SK-N-SH (cell line): ENCODE results near the gene S1PR3.

Source experiments
- CHD2 ChIP-seq: fragments of 150-350 bp; IDR thresholded peaks from 2 replicates; pipeline ENCODE4 v1.6.1; 2018; ENCODE audit warnings: low read length; ENCODE audit not compliant: partially characterized antibody
- ELF1 ChIP-seq: IDR thresholded peaks from 2 replicates; pipeline ENCODE4 v1.4.0; 2012
- EP300 ChIP-seq, 2 experiments: IDR thresholded peaks; 2 replicates each; pipeline versions ENCODE4 v1.4.0 to v1.6.1; 2012; ENCODE audit warnings: borderline replicate concordance in 1 of 2, low read depth in 1 of 2, low read length in 1 of 2
- GATA2 ChIP-seq: sonication (generic); formaldehyde crosslinking; IDR thresholded peaks from 2 replicates; pipeline ENCODE4 v1.5.0; 2020; ENCODE audit warnings: mild to moderate bottlenecking, missing genetic modification reagents
- NRF1 ChIP-seq: IDR thresholded peaks from 2 replicates; pipeline ENCODE4 v1.6.1; 2012; ENCODE audit warnings: low read depth, mild to moderate bottlenecking, low read length
- POLR2AphosphoS5 ChIP-seq: IDR thresholded peaks from 2 replicates; pipeline ENCODE4 v1.6.1; 2012; ENCODE audit warnings: low read depth, low read length
- TEAD4 ChIP-seq: IDR thresholded peaks from 2 replicates; pipeline ENCODE4 v1.4.0; 2012; ENCODE audit warnings: mild to moderate bottlenecking, borderline replicate concordance; ENCODE audit not compliant: insufficient read depth
- TF ChIP-seq, protein P1 (sequence below): fragments of 200-600 bp; sonication (generic); IDR thresholded peaks from 2 replicates; pipeline ENCODE4 v1.6.1; 2017; ENCODE audit warnings: antibody characterized with exemption, mild to moderate bottlenecking, moderate library complexity
- TF ChIP-seq, protein P2 (sequence below): IDR thresholded peaks from 2 replicates; pipeline ENCODE4 v1.6.1; 2012; ENCODE audit warnings: mild to moderate bottlenecking, low read depth, low read length, moderate library complexity

DNA sequence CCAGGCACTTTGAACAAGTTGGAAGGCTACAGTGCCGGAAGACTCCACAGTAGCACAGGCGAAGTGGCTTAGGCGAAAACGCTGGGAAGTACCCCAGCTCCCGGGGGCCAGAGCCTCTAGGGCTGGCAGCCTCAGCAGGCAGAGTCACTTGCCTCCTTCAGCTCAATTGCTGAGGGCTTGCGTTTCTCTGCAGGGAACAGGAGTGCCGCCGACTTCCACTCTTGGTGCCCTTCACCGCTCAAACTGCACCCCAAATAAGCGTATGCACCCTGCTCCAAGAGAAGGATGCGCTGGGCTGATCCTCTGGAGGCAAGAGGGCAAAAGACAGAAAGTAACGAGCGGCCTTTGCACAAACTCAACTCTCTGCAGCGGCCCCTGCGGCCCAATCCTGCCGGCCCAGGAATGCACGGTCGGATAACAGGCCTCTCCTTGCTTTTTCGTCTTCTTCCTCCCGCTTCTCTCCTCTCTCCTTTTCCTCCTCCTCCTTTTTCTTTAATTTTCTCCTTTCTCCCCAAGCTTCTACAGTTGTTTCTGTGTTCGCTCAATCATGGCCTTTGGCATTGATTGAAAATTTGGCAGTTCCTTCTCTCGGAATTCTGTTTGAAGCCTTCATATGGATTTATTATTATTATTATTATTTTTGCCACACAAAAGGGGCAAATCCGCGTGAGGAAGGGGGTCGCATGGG, 1.1 kb upstream of the S1PR3 start:
- TF ChIP-seq POLR2AphosphoS5 (no peak), EP300 (IDR thresholded peaks at IDR 0.05; ENCODE audit: borderline replicate concordance in 1 of 2, low read depth in 1 of 2, low read length in 1 of 2) (no peak), ELF1 (no peak), GATA2 (CRISPR knock-in tag) (no peak), TEAD4 (no peak), NRF1 (no peak), CHD2 (no peak)
- TF ChIP-seq, protein P1, sequence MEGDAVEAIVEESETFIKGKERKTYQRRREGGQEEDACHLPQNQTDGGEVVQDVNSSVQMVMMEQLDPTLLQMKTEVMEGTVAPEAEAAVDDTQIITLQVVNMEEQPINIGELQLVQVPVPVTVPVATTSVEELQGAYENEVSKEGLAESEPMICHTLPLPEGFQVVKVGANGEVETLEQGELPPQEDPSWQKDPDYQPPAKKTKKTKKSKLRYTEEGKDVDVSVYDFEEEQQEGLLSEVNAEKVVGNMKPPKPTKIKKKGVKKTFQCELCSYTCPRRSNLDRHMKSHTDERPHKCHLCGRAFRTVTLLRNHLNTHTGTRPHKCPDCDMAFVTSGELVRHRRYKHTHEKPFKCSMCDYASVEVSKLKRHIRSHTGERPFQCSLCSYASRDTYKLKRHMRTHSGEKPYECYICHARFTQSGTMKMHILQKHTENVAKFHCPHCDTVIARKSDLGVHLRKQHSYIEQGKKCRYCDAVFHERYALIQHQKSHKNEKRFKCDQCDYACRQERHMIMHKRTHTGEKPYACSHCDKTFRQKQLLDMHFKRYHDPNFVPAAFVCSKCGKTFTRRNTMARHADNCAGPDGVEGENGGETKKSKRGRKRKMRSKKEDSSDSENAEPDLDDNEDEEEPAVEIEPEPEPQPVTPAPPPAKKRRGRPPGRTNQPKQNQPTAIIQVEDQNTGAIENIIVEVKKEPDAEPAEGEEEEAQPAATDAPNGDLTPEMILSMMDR: no peak
- TF ChIP-seq, protein P2, sequence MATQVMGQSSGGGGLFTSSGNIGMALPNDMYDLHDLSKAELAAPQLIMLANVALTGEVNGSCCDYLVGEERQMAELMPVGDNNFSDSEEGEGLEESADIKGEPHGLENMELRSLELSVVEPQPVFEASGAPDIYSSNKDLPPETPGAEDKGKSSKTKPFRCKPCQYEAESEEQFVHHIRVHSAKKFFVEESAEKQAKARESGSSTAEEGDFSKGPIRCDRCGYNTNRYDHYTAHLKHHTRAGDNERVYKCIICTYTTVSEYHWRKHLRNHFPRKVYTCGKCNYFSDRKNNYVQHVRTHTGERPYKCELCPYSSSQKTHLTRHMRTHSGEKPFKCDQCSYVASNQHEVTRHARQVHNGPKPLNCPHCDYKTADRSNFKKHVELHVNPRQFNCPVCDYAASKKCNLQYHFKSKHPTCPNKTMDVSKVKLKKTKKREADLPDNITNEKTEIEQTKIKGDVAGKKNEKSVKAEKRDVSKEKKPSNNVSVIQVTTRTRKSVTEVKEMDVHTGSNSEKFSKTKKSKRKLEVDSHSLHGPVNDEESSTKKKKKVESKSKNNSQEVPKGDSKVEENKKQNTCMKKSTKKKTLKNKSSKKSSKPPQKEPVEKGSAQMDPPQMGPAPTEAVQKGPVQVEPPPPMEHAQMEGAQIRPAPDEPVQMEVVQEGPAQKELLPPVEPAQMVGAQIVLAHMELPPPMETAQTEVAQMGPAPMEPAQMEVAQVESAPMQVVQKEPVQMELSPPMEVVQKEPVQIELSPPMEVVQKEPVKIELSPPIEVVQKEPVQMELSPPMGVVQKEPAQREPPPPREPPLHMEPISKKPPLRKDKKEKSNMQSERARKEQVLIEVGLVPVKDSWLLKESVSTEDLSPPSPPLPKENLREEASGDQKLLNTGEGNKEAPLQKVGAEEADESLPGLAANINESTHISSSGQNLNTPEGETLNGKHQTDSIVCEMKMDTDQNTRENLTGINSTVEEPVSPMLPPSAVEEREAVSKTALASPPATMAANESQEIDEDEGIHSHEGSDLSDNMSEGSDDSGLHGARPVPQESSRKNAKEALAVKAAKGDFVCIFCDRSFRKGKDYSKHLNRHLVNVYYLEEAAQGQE: no peak
